GM19324 (cell line): ENCODE data around the gene SF3B2.

ENCODE experiments used
- ATAC-seq: cut with Tn5 transposase; IDR thresholded peaks from one replicate; pipeline ENCODE4 v1.9.1; 2021; ENCODE audit warnings: mild to moderate bottlenecking, moderate library complexity; ENCODE audit not compliant: unreplicated experiment, low FRiP score

The SF3B2 gene

DNA sequence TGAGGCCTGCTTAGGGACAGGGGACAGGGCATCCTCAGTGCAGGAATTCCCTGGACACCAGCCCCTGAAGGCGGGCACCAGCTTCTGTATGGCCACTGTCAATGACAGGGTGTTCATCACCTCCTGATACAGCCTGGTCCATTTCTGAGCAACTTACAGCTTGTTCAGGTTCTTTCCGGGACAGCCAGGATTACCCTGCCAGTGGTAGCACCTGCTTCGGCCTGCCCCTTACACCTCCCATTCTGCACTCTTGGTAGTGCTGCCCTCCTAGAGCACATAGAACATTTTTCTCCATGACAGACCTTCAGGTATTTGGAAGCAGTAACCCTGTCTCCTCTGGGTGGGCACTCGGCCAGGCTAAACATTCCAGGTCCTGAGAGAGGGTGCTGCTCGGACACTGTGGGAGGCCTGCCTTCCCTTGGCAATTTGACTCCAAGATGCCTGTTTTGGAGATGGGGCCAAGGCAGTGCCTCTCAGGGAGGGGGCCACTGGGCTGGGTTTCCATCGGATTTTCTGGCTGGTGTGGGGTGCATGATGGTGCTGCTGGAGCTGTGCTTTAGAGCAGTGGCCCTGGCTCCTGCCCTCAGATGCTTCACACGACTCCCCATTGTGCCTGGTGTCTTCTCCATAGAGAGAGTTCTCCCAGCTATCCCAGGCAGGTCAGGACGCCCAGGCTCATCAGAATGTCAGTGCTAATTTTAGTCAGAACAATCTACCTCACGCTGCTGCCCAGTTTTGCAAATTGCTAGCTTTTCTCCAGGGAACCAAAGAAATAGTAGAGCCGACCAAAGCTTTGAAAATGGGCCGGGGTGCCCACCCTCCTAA is 4.4 kb upstream of the SF3B2 start:
- no peak for ATAC-seq

DNA sequence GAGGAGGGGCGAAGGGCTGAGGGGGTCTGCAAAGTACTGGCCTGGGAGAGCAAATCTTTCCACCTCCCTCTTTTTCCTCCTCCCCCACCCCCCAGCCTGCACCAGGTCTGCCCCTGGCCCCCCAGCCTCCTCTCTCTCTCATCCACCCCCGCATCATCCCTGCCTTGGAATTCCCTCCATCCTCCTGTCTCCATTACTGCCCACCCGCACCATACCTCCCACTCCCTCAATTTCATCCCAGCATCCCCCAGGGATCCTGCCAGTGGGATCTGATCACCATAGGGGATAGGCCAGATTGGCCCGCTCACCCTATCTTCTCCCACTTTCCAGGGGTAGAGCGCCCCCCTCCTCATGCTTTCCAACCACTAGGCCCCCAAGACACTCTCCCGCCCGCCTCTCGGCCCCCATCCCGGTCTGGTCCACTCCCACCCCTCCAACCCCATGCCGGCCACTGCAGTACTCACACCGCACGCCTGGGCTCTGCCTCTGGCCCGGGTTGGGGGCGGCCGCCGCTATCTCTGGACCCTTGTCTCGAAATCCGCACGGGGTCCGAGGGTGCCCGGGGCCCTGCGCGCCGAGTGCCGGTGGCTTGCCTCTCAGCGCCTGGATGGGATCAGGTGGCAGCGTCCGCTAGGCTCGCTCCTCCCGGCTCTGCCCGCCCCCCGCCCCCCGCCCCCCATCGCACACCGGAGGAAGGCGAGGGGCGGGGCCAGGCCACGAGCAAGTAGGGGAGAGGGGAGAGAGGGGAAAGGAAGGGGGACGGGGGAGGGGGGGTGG is 3.4 kb upstream of the SF3B2 start, which contains the start of gene GAL3ST3:
TSS of gene GAL3ST3 (minus strand) at position 615 of the 777 bp plus-strand sequence. CDS start 3,746 bp downstream, outside the sequence.
- no peak for ATAC-seq

DNA sequence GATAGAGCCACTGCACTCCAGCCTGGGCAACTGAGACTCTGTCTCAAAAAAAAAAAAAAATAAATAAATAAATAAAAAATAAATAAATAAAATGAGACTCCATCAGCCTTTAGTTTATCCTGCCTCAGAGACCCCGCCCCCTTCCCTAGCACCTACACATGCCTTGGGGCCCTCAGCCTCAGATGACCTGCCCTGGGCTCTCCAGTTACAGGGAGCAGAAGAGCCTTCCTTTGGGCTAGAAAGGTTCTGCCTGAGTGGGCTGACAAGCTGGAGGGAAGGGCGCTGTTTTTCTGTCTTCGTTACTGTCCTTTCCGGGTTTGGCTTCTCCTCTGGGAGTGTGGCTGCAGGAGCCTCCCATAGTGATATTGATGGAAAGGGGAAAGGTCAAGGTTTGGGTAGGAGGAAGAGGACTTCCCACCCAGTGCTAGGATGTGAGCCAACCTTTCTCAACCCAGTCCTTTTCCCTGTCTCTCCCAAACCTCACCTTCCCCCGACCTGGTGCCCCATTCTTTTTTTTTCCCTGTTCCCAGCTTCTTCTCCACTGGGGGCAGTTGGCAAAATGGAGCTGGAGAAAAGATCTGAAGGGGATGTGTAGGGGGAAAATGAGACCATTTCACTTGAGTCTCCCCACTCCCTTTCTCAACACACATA is 1.5 kb upstream of the SF3B2 start:
- no peak for ATAC-seq

DNA sequence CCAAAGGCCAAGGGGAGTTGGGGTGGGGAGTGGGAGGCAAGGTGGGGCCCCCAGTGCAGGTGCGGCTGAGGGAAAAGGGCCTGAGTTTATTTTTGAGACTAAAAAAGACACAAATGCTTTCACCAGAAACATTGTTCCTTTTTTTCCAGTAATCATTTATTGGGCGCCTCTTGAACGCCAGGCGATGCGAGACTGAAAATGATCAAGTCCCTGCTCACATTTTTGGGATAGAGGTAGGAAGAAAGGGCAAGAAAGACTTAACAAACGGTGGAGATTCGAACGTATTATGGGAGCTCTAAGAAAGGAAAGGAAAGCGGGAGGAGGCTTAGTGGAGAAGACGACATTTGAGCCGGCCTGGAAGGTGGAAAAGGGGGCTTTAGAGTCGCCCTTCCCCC is 796 bp upstream of the SF3B2 start:
- ATAC-seq, result no peak

DNA sequence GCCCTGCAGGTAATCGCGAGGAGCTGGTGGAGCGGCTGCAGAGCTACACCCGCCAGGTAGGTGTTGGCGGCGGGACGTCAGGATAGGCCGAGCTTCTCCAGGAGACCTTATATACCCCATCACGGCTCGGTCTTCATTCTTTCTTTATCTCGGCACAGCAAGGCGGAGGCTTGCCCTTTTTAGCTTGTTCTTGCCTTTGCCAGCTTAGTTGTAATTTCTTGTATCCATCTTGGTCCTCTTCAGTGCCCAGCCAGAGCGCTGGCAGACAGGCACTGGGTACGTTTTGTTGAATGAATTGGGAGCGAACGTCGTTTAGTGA is 459 bp downstream of the SF3B2 start:
- ATAC-seq, result no peak

DNA sequence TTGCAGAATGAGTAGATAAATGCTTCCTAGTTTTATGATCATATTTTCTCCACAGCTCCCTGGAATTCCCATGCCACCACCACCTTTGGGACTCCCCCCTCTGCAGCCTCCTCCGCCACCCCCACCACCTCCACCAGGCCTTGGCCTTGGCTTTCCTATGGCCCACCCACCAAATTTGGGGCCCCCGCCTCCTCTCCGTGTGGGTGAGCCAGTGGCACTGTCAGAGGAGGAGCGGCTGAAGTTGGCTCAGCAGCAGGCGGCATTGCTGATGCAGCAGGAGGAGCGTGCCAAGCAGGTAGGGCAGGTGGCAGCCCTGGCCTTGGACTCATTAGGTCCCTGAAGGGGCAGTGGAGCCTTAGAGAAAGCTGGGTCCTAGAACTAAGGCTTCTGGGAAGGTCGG is 2.9 kb downstream of the SF3B2 start:
- no peak for ATAC-seq

DNA sequence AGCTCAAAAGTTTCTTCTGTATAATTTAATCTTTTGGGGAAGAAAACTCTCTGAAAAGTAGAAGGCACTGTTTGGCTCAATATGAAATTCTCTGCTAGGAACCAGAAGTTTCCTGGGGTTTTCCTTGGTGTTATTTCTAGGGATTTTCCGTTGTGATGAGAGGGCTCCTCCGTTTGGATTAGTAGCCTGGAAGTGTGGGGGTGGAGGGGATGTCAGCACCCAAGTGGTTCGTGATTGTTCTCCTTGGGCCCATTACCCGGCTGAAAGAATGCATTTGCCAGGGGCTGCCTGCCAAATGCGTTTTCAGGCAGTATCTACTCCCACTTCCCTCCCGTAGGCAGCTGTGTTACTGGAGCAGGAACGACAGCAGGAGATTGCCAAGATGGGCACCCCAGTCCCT is 4.3 kb downstream of the SF3B2 start:
- no peak for ATAC-seq

DNA sequence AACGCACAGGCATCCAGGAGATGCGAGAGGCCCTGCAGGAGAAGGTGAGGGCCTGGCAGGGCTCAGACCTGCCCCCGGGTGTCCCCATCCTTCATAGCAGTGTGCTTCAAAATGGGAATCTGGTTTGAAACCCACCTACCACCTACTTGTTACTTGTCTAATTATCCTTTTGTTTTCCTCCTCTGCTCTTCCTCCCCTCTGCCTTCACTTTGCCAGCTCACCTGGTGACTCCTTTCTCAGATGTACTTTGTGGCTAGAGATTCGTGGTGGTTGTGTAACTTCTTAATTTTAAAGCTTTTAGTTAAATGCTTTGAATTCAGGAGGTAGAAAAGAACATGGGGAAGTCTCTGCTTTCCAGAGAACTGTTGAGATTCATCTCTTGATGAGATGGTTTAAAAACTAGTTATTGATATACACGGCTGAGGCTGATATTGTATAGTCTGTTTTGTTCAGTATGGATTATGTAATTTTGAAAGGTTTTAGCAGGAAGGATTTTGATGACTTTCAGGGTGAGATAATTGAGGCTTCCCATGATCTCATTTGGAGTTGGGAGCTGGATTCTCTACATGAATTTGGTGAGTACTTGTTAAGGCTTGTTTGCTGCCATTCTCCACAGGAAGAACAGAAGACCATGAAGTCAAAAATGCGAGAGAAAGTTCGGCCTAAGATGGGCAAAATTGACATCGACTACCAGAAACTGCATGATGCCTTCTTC is 8.0 kb downstream of the SF3B2 start:
- no peak for ATAC-seq

DNA sequence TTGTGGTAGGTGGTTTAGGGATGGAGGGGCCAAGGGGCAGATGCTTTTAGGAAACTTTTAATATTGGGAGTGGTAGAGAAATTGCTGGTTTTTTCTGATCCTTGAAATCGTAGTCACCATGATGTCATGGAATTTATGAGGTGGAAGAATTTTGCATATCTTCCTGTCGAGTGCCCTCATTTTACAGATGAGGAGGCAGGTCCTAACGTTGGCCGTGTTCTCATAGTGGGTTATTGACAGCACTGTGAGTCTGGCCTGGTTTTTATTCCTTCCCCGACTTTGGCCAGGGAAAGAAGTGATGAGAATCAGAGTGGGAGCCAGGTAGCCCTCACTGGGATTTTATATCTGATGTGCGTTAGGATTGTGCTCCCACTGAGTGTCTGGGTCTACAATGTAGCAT is 9.1 kb downstream of the SF3B2 start:
- ATAC-seq, result no peak

DNA sequence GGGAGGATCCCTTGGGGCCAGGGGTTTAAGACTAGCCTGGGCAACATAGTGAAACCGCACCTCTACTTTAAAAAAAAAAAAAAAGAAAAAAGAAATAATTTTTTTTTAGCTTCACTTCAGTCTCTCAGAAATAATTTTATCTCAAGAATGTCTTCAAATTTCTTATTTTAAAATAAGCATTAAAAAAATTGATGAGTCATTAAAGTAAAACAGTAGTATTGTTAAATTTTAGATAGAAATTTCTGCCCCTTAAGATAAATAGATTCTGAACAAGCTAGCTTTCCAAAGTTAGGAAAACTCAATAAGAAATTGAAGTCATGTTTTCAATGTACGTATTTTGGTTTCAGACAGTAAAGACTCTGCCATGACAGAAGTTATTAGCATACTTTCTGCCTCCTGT is 10.2 kb downstream of the SF3B2 start:
- no peak for ATAC-seq

DNA sequence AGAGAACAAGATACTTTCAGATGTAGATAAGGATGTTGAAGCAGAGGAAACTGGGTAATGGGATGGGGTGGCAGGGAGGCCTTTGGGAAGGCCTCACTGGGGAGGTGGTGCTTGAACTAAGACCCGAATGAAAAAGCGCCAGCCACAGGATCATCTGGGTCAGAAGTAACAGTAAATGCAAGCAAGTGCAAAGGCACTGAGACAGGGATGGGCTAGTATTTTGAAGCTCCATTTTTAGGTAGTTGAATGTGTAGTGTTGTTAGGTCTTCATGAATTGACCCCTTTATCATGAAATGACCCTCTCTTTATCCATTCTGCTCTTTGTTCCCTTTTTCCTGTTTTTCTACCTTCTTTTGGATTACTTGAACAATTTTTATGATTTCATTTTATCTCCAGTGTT is 11.7 kb downstream of the SF3B2 start:
- no peak for ATAC-seq

DNA sequence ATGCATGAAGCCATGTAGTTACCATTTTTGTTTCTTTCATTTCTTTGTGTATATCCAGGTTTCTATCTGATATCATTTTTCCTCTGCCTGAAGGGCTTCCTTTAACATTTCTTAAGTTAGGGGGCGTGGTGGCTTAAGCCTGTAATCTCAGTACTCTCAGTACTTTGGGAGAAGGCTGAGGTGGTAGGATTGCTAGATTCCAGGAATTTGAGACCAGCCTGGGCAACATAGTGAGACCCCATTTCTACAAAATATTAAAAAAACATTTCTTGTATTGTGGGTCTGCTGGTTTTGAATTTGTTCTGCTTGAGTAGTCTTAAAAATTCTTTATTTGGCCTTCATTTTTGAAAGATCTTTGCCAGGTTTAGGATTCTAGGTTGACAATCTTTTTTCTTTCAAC is 12.4 kb downstream of the SF3B2 start:
- ATAC-seq, result no peak

DNA sequence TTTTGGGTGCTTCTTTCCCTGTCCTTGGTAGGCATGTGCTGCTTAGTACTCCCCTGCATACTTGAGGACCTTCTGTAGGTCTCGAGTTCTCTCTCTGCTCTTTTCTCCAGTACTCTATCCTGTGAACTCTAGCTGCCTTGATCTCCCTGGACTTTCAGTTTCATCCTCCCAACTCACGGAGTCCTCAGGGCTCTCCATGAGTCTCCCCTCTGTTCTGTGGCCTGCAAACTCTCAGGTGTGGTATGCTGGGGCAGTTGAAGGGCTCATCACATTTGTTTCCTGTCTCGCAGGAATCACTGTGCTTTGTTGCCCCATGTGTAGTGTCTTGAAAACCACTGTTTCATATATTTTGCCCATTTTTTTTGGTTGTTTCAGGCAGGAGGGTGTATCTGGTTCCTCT is 14.6 kb downstream of the SF3B2 start:
- no peak for ATAC-seq

DNA sequence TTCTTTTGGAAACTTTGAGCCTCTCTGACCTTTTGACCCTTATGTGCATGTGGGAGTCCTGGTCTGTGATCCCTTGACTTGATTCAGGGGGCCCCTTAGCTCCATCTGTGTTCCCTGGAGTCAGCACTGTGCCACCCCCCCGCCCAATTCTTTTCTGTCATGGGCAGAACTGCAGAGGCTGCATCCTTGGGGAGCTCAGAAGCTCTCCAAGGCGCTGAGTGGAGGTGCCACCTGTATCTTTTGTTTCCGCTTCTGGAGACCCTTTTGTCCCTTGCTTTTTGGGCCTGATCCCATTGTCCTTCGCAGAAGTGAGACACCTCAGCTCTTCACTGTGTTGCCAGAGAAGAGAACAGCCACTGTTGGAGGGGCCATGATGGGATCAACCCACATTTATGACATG is 15.5 kb downstream of the SF3B2 start:
- ATAC-seq, result no peak

DNA sequence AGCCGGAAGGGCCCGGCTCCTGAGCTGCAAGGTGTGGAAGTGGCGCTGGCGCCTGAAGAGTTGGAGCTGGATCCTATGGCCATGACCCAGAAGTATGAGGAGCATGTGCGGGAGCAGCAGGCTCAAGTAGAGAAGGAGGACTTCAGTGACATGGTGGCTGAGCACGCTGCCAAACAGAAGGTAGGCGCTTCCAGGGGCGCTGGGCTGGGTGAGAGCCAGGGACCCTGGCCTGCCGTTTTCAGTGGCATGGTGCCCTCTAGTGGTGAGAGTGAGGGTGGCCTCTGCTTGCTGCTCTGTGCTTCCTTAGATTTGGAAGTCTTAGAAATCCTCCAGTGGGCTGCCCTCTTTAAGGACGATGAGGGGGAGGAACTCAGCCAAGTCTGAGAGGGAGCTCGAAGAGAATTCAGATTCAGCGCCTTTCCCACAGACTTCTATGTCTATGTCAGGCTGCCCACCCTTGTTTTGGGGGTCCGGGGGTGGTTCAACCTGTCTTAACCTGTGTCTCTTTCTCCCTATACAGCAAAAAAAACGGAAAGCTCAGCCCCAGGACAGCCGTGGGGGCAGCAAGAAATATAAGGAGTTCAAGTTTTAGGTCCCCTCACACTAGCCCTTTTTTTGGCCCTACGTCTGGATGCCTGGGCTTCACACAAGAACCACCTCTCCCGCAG is 16.1 kb downstream of the SF3B2 start:
- ATAC-seq, result no peak

DNA sequence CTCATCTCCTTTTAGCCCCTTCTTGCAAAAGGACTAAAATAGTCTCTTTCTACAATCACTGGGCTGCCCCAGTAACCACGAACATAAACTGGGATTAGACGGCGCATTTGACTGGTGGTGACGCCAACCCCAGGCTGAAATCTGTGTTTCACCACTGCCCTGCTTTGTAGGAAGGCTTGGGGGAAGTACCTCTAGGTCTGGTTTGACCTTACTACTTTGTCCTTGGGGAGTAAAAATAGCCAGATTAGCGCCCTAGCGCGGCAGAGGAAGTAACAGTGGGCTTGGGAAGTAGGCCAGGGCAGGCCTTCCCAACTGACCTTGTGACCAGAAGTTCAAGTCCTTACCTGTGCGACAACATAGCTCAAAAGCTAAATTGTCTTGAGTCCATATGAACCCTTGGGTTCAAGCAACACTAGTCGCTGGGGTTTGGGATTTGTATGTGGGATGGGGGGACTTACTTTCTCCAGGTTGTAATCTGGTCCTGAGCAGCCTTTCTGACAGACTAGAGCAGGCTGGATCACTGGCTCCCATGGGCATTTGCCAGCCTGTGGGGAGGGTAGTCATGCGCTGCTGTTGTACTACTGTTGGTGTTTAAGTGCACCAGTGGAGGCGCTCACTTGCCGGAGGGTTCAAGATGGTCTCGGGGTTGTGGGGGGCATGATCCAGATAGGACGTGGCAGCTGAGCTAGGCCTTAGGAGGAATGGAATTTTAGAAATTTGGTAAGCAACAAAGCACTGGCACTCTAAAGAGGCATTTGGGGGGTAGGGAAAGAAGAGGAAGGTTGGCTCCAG is 17.0 kb downstream of the SF3B2 start:
- peak; percentile 2 for ATAC-seq

DNA sequence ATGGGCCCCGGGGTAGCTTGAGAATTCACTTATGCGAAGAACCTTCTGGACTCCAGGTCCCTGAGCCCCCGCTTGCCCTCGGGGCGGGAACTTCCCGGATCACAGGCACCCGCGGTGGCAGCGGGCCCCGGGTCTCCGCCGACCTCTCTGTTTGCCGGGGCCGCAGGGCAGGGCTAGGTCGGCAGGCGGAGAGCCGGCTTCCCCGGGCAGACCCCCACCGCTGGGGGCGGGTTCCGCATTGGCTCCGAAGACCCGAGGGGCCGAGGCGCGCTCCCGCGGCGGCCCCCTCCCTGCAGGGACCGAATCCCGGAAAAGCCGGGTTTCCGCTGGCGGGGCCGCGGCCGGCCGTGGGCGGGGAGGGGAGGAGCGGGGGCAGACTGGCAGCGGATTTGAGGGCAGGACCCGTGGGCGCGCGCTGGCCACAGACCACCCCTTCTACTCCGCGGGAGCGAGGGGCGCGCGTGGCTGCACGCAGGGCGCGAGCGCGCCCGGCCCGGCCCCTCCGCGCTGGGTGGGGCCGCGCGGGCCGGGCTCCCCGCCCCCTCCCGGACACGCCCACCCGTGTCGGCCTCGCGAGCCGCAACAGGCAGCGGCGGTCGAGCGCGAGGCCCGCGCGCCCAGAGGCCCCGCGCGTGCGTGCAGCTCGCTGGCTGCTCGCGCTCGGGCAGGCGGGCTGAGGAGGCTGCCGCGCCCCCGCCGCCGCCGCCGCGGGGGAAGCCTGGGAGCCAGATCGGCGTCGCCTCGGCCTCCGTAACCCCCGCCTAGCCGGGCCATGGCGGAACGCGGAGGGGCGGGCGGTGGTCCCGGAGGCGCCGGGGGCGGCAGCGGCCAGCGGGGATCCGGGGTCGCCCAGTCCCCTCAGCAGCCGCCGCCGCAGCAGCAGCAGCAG is 17.8 kb downstream of the SF3B2 start, which contains the start of gene PACS1:
TSS of gene PACS1 (plus strand) at position 558 of the 889 bp plus-strand sequence. CDS start at position 773, 215 bp downstream.
- peak; percentile 79 for ATAC-seq

DNA sequence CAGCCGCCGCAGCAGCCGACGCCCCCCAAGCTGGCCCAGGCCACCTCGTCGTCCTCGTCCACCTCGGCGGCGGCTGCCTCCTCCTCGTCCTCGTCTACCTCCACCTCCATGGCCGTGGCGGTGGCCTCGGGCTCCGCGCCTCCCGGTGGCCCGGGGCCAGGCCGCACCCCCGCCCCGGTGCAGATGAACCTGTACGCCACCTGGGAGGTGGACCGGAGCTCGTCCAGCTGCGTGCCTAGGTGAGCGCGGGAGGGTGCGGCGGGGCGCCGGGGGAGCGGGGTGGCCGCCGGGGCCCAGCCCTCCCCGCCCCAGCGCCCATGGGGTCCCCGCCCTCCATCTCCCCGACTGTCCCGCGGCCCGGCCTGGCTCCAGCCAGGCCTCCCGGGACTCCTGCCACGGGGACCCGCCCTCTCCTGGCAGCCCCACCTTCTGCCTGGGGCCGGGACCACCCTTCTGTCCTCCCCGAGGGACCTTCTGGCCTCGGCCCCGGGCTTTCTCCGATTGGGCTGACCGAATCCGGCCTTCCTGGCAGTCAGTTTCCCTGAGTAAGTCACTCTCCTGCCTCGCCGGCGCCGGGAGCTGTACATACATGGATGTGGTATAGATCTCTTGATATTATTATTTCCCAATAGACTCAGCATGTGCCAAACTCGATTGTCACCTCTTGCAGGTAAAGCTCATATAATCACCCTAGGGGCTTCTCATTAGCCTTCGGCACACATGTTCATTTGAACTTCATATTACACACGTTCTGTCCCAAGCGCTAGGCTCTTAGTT is 18.6 kb downstream of the SF3B2 start:
- ATAC-seq, result peak; percentile 23
